Measurements from ENCODE around the gene MBNL1.

MBNL1 gene

GRCh38 chr3:152222327-152222726 lies 46.4 kb upstream of the MBNL1 start:
- Histone ChIP-seq H3K27ac (ENCODE audit: low read depth, low read length) (no peak overlapping the region), H3K9me2 (replicated peaks; ENCODE audit: control insufficient read depth, low read length) (no peaks in the 10 kb centered on the region), H3K4me2 (ENCODE audit: low read length) (peak overlapping the region; percentile 22), H3K9me3 (ENCODE audit: control insufficient read depth, insufficient read depth, low read length) (no peaks in the 10 kb centered on the region), H3F3A (ENCODE audit: control insufficient read depth, insufficient read depth) (peaks cover 8% of the 10 kb centered on the region; the same call in 1 of the 2 replicates), H3K27me3 (ENCODE audit: control insufficient read depth, low read length) (no peaks in the 10 kb centered on the region), H3K4me3 (ENCODE audit: low read length) (no peak overlapping the region), H3K4me1 (ENCODE audit: control insufficient read depth, low read length) (peaks cover 50% of the 10 kb centered on the region), H3K36me3 (ENCODE audit: control insufficient read depth, low read length) (no peaks in the 10 kb centered on the region), H4K20me1 (ENCODE audit: control insufficient read depth, insufficient read depth, low read depth, low read length) (no peaks in the 10 kb centered on the region), H3K79me2 (ENCODE audit: control insufficient read depth, low read length) (no peaks in the 10 kb centered on the region)
- TF ChIP-seq, protein P1, sequence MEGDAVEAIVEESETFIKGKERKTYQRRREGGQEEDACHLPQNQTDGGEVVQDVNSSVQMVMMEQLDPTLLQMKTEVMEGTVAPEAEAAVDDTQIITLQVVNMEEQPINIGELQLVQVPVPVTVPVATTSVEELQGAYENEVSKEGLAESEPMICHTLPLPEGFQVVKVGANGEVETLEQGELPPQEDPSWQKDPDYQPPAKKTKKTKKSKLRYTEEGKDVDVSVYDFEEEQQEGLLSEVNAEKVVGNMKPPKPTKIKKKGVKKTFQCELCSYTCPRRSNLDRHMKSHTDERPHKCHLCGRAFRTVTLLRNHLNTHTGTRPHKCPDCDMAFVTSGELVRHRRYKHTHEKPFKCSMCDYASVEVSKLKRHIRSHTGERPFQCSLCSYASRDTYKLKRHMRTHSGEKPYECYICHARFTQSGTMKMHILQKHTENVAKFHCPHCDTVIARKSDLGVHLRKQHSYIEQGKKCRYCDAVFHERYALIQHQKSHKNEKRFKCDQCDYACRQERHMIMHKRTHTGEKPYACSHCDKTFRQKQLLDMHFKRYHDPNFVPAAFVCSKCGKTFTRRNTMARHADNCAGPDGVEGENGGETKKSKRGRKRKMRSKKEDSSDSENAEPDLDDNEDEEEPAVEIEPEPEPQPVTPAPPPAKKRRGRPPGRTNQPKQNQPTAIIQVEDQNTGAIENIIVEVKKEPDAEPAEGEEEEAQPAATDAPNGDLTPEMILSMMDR (IDR thresholded peaks at IDR 0.05; ENCODE audit: low read depth, low read length, poor library complexity, severe bottlenecking): no peak
- TF ChIP-seq EZH2phosphoT487 (IDR thresholded peaks at IDR 0.05; ENCODE audit: borderline replicate concordance, low read length): no peak

DNA sequence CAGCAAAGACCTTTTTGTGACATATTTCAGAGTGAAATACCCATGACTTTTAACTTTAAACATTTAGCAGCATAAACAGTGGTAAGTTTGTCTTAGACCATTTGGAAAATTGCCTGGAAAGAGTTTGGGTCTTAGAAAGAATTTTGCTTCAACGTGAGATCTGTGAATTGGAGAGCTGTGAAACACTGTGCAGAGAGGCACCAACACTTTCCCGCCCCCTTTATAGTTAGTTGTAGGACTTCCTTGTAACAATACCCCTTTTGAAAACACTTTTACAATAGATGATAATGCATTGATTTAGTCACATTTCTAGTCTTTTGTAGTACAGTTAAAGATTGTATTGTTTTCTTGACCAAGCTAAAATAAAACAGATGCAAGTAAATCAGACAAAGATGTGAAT lies 43.5 kb upstream of the MBNL1 start:
- H3K4me2 ChIP-seq (ENCODE audit: low read length): peak overlapping the region; percentile 6; the same call in 1 of the 2 replicates
- H3F3A ChIP-seq (ENCODE audit: control insufficient read depth, insufficient read depth): peaks cover 8% of the 10 kb centered on the region; the same call in 1 of the 2 replicates
- TF ChIP-seq, protein P1 (IDR thresholded peaks at IDR 0.05; ENCODE audit: low read depth, low read length, poor library complexity, severe bottlenecking): no peak
- no peak for TF ChIP-seq EZH2phosphoT487 (IDR thresholded peaks at IDR 0.05; ENCODE audit: borderline replicate concordance, low read length)
- no peaks in the 10 kb centered on the region for H3K79me2 ChIP-seq (ENCODE audit: control insufficient read depth, low read length)
- no peak overlapping the region for H3K4me3 ChIP-seq (ENCODE audit: low read length)
- peaks cover 45% of the 10 kb centered on the region for H3K4me1 ChIP-seq (ENCODE audit: control insufficient read depth, low read length)
- H3K36me3 ChIP-seq (ENCODE audit: control insufficient read depth, low read length): no peaks in the 10 kb centered on the region
- no peak overlapping the region for H3K27ac ChIP-seq (ENCODE audit: low read depth, low read length)
- H3K9me3 ChIP-seq (ENCODE audit: control insufficient read depth, insufficient read depth, low read length): no peaks in the 10 kb centered on the region
- H4K20me1 ChIP-seq (ENCODE audit: control insufficient read depth, insufficient read depth, low read depth, low read length): no peaks in the 10 kb centered on the region
- H3K9me2 ChIP-seq (replicated peaks; ENCODE audit: control insufficient read depth, low read length): no peaks in the 10 kb centered on the region
- H3K27me3 ChIP-seq (ENCODE audit: control insufficient read depth, low read length): no peaks in the 10 kb centered on the region

DNA sequence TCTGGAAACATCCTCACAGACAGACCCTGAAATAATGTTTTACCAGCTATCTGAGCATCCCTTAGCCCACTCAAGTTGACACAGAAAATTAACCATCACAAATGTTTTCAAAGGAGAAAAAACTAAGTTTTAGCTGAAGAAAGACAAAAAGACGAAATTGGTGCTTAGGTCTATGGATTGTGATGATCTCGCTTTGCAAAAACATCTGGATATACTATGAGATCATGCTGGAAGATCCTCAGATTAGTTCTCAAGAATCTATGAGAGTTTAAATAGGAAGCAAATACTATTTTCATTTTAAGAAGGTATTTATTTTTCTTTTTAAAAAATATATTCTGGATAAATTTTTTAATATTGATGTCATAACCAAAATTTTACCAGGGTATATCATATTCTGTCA lies 42.6 kb upstream of the MBNL1 start:
- no peaks in the 10 kb centered on the region for H3K27me3 ChIP-seq (ENCODE audit: control insufficient read depth, low read length)
- no peak overlapping the region for H3K4me3 ChIP-seq (ENCODE audit: low read length)
- H4K20me1 ChIP-seq (ENCODE audit: control insufficient read depth, insufficient read depth, low read depth, low read length): no peaks in the 10 kb centered on the region
- no peaks in the 10 kb centered on the region for H3K9me2 ChIP-seq (replicated peaks; ENCODE audit: control insufficient read depth, low read length)
- TF ChIP-seq, protein P1 (IDR thresholded peaks at IDR 0.05; ENCODE audit: low read depth, low read length, poor library complexity, severe bottlenecking): no peak
- TF ChIP-seq EZH2phosphoT487 (IDR thresholded peaks at IDR 0.05; ENCODE audit: borderline replicate concordance, low read length): no peak
- H3K9me3 ChIP-seq (ENCODE audit: control insufficient read depth, insufficient read depth, low read length): no peaks in the 10 kb centered on the region
- H3K4me1 ChIP-seq (ENCODE audit: control insufficient read depth, low read length): peaks cover 40% of the 10 kb centered on the region
- H3K4me2 ChIP-seq (ENCODE audit: low read length): no peak overlapping the region
- H3K27ac ChIP-seq (ENCODE audit: low read depth, low read length): no peak overlapping the region
- no peaks in the 10 kb centered on the region for H3K36me3 ChIP-seq (ENCODE audit: control insufficient read depth, low read length)
- H3F3A ChIP-seq (ENCODE audit: control insufficient read depth, insufficient read depth): peaks cover 8% of the 10 kb centered on the region; the same call in 1 of the 2 replicates
- no peaks in the 10 kb centered on the region for H3K79me2 ChIP-seq (ENCODE audit: control insufficient read depth, low read length)
